ENCODE measurements around the gene SPCS3.

DNA sequence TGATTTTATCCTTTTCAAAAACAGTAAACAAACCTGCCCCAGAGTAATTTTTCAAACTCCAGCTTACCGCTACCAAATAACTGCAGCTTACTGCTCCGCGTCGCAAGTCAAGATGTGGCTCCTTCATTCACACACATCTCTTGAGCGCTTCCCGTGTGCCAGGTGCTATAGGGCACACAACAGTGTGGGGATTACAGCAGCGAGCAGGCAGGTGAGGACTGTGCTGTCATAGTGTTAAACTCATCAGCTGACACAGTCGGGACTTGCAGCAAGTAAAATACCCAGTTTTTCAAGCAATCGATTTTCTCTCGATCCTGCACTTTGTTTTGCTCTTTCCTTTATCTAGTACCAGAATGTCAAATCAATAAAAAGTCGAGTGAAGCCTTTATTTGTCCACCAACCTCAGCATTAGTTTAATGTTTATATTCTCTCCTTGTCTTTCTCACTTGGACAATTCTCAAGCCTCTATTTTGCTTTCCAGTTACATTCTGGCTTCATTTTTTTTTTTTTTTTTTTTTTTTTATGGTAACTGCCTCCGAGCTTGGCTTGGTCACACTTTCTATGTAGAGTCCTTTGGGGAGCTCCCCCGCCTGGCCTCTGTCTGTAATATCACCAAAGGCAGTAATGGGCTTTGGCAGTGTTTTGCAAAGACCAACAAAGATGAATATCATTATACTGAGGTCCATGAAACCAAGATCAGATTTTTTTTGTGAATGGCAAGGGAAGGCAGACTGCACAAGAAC lies 42.4 kb upstream of the SPCS3 start:
- TF ChIP-seq, protein P1, sequence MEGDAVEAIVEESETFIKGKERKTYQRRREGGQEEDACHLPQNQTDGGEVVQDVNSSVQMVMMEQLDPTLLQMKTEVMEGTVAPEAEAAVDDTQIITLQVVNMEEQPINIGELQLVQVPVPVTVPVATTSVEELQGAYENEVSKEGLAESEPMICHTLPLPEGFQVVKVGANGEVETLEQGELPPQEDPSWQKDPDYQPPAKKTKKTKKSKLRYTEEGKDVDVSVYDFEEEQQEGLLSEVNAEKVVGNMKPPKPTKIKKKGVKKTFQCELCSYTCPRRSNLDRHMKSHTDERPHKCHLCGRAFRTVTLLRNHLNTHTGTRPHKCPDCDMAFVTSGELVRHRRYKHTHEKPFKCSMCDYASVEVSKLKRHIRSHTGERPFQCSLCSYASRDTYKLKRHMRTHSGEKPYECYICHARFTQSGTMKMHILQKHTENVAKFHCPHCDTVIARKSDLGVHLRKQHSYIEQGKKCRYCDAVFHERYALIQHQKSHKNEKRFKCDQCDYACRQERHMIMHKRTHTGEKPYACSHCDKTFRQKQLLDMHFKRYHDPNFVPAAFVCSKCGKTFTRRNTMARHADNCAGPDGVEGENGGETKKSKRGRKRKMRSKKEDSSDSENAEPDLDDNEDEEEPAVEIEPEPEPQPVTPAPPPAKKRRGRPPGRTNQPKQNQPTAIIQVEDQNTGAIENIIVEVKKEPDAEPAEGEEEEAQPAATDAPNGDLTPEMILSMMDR (IDR thresholded peaks at IDR 0.05), result peak; percentile 12 to 22 (median 18)
- TF ChIP-seq POLR2A (IDR thresholded peaks at IDR 0.05), result no peak

All from uterus (tissue), 2 donors.